Prostate gland (tissue), 2 donors: Measurements from ENCODE around the gene PIK3CA. TPM values are rescaled to one million over a fixed set of nuclear protein-coding genes. Genes with fewer than 3 reads are reported as not detected.
A peak's percentile ranks its signal among the peaks of the same experiment; 100 is the strongest.

ENCODE experiments used
- DNase-seq: peaks from one replicate; pipeline ENCODE4 v3.0.0-alpha.2; 2019; ENCODE audit warnings: low spot score
- H3K27ac ChIP-seq, 2 donors: fragments of 200-600 bp; sonication (generic); 2 replicates each; pipeline ENCODE4 v1.5.1; 2017 to 2019
- H3K27me3 ChIP-seq: fragments of 200-600 bp; sonication (generic); replicated peaks from 2 replicates; pipeline ENCODE4 v1.5.1; 2019; ENCODE audit not compliant: insufficient read depth
- H3K36me3 ChIP-seq, 2 donors: fragments of 200-600 bp; sonication (generic); 1 replicate in 1 of 2; 2 replicates in 1 of 2; pipeline versions ENCODE4 v1.5.1 to v1.8.1; 2017 to 2019
- H3K4me1 ChIP-seq: fragments of 200-600 bp; sonication (generic); replicated peaks from 2 replicates; pipeline ENCODE4 v1.5.1; 2019
- H3K4me3 ChIP-seq, 2 donors: fragments of 200-600 bp; sonication (generic); 2 replicates each; pipeline ENCODE4 v1.5.1; 2017 to 2019
- H3K9me3 ChIP-seq: fragments of 200-600 bp; sonication (generic); 2 replicates; pipeline ENCODE4 v1.5.1; 2017
- CTCF ChIP-seq, 4 experiments: fragments of 200-600 bp in 2 of 4; fragments of 450-650 bp in 2 of 4; sonication (generic) in 2 of 4; IDR thresholded peaks; 1 replicate in 3 of 4; 2 replicates in 1 of 4; pipeline ENCODE4 v1.5.1; 2016 to 2019; ENCODE audit warnings: antibody characterized with exemption in 4 of 4, mild to moderate bottlenecking in 2 of 4, moderate library complexity in 2 of 4
- POLR2A ChIP-seq: fragments of 450-650 bp; IDR thresholded peaks from one replicate; pipeline ENCODE4 v1.6.1; 2016; ENCODE audit warnings: antibody characterized with exemption, mild to moderate bottlenecking
- POLR2AphosphoS5 ChIP-seq: sonication (generic); formaldehyde crosslinking; IDR thresholded peaks from one replicate; pipeline ENCODE4 v1.6.1; 2017; ENCODE audit warnings: antibody characterized with exemption
- WGBS: methylation state at CpG from one replicate; pipeline ENCODE4 v1.1.5; 2018; 5-methylcytosine and 5-hydroxymethylcytosine counted together
- intact Hi-C: fragments of 100-400 bp; cut with DNase I; formaldehyde crosslinking; loops from one replicate; pipeline ENCODE4 v1.14.2; 2022
- total RNA-seq, 2 donors: library from RNA; depleted of rRNA; stranded (reverse); fragments of >200 nt; gene quantifications; one replicate each; pipeline ENCODE4 v1.1.0, GENCODE V29; 2016

PIK3CA gene
- total RNA-seq, 2 donors from 2014 or later = 10.2 to 21.9 TPM

- intact Hi-C loops = no loop called here
- 54% methylated on average over 1 of the region's 1 CpG for WGBS
Measured at GRCh38 chr3:179174898-179175297, 26.7 kb downstream of the PIK3CA start.

GRCh38 chr3:179175358-179175757 is 27.2 kb downstream of the PIK3CA start:
- TF ChIP-seq POLR2AphosphoS5 (no peak), CTCF (IDR thresholded peaks at IDR 0.05) (no peak), POLR2A (no peak)
- Histone ChIP-seq H3K4me1 (peaks cover 2% of the 10 kb centered on the region), H3K36me3 (no peaks in the 10 kb centered on the region), H3K27me3 (no peaks in the 10 kb centered on the region), H3K9me3 (no peaks in the 10 kb centered on the region), H3K4me3 (no peak overlapping the region), H3K27ac (no peak overlapping the region)
- WGBS = 61% methylated on average over 3 of the region's 3 CpGs
- no peak for DNase-seq
- intact Hi-C loops = no loop called here

More at GRCh38 chr3:179174898-179175297, 26.7 kb downstream of the PIK3CA start:
- H3K9me3 ChIP-seq = no peaks in the 10 kb centered on the region
- H3K4me3 ChIP-seq = no peak overlapping the region
- no peak for TF ChIP-seq CTCF (IDR thresholded peaks at IDR 0.05)
- TF ChIP-seq POLR2AphosphoS5 = no peak
- TF ChIP-seq POLR2A = no peak
- no peak overlapping the region for H3K27ac ChIP-seq
- H3K4me1 ChIP-seq = peaks cover 2% of the 10 kb centered on the region
- no peak for DNase-seq
- H3K27me3 ChIP-seq = no peaks in the 10 kb centered on the region
- no peaks in the 10 kb centered on the region for H3K36me3 ChIP-seq

GRCh38 chr3:179177611-179178010 is 29.5 kb downstream of the PIK3CA start:
- Histone ChIP-seq H3K4me1 (peaks cover 2% of the 10 kb centered on the region), H3K36me3 (no peaks in the 10 kb centered on the region), H3K27ac (no peak overlapping the region), H3K27me3 (no peaks in the 10 kb centered on the region), H3K4me3 (no peak overlapping the region), H3K9me3 (no peaks in the 10 kb centered on the region)
- intact Hi-C loops = no loop called here
- no peak for DNase-seq
- TF ChIP-seq CTCF (IDR thresholded peaks at IDR 0.05) (no peak), POLR2A (no peak), POLR2AphosphoS5 (no peak)

GRCh38 chr3:179179256-179179655 is 31.1 kb downstream of the PIK3CA start:
- intact Hi-C loops = no loop called here
- Histone ChIP-seq H3K4me1 (peaks cover 2% of the 10 kb centered on the region), H3K27me3 (no peaks in the 10 kb centered on the region), H3K9me3 (no peaks in the 10 kb centered on the region), H3K4me3 (no peak overlapping the region), H3K27ac (no peak overlapping the region), H3K36me3 (no peaks in the 10 kb centered on the region)
- no peak for TF ChIP-seq POLR2AphosphoS5
- no peak for TF ChIP-seq CTCF (IDR thresholded peaks at IDR 0.05)
- no peak for TF ChIP-seq POLR2A
- DNase-seq = no peak
- WGBS = 70% methylated on average over 2 of the region's 2 CpGs

GRCh38 chr3:179179979-179180759 is 32.0 kb downstream of the PIK3CA start:
- Histone ChIP-seq H3K9me3 (no peaks in the 10 kb centered on the region), H3K27me3 (no peaks in the 10 kb centered on the region), H3K27ac (peak overlapping the region; percentile 6 to 27), H3K36me3 (no peaks in the 10 kb centered on the region), H3K4me3 (no peak overlapping the region), H3K4me1 (peaks cover 2% of the 10 kb centered on the region)
- intact Hi-C loops = loop anchor here (5.0 kb wide), 1 partner anchor 33 kb away; the partner anchor contains the start of gene PIK3CA
- TF ChIP-seq CTCF (IDR thresholded peaks at IDR 0.05) = no peak
- no peak for TF ChIP-seq POLR2A
- no peak for TF ChIP-seq POLR2AphosphoS5
- WGBS = 37% methylated on average over 1 of the region's 1 CpG
- DNase-seq = no peak
